ENCODE data around the gene ATG12. TPM values are rescaled to one million over a fixed set of nuclear protein-coding genes. Genes with fewer than 3 reads are reported as not detected.

The ATG12 gene
- polyA plus RNA-seq, 1 donor (not counting 4 experiments of a cell fraction or from before 2014, with no cell fraction given): 90.7 TPM

DNA sequence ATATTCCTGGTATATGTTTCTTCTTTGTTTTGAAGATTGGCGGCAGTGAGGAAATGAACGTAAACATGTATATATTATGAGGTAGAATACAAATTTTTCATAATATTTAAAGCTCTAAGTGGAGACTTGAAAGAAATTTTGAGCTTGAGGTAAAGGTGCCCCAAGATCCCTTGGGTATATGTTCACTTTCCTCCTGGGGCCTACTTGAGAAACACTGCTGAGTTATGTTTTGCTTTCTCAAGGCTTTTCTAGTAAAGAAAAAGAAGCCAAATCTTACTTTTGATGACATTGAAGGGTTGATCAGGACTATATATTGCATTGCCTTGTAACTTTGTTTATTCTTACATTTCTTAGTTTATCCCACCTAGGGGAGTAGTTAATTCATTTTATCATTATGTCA lies 31.1 kb upstream of the ATG12 start:
- H3K27ac ChIP-seq (ENCODE audit: control insufficient read depth, insufficient read depth, low read length): no peak overlapping the region
- H3K36me3 ChIP-seq (ENCODE audit: control insufficient read depth in 2 of 2, extremely low read depth in 1 of 2, insufficient read depth in 2 of 2, low read length in 2 of 2): peaks cover 4 to 10% of the 10 kb centered on the region in 2 experiments
- H3K79me2 ChIP-seq (ENCODE audit: control insufficient read depth, insufficient read depth, low read length): peaks cover 21% of the 10 kb centered on the region
- H2AFZ ChIP-seq (ENCODE audit: control insufficient read depth, low read length): no peak overlapping the region
- dilution Hi-C loops (cut with MboI; ENCODE audit: extremely low pct_ligation_motif_present, low sequenced_read_pairs): no loop called here
- H3K4me2 ChIP-seq (ENCODE audit: control insufficient read depth, extremely low read depth, insufficient read depth, low read depth, low read length): no peak overlapping the region
- H3K9me1 ChIP-seq (ENCODE audit: control insufficient read depth, extremely low read depth, insufficient read depth, low read length): peaks cover 2% of the 10 kb centered on the region
- DNase-seq (ENCODE audit: low read depth, low spot score) (no peak), FAIRE-seq (no peak)
- H4K20me1 ChIP-seq (ENCODE audit: control insufficient read depth, extremely low read depth, insufficient read depth, low read length): no peaks in the 10 kb centered on the region
- no peaks in the 10 kb centered on the region for H3K27me3 ChIP-seq (ENCODE audit: control insufficient read depth, extremely low read depth, insufficient read depth, low read length)
- TF ChIP-seq, protein P1, sequence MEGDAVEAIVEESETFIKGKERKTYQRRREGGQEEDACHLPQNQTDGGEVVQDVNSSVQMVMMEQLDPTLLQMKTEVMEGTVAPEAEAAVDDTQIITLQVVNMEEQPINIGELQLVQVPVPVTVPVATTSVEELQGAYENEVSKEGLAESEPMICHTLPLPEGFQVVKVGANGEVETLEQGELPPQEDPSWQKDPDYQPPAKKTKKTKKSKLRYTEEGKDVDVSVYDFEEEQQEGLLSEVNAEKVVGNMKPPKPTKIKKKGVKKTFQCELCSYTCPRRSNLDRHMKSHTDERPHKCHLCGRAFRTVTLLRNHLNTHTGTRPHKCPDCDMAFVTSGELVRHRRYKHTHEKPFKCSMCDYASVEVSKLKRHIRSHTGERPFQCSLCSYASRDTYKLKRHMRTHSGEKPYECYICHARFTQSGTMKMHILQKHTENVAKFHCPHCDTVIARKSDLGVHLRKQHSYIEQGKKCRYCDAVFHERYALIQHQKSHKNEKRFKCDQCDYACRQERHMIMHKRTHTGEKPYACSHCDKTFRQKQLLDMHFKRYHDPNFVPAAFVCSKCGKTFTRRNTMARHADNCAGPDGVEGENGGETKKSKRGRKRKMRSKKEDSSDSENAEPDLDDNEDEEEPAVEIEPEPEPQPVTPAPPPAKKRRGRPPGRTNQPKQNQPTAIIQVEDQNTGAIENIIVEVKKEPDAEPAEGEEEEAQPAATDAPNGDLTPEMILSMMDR (optimal IDR thresholded peaks at IDR 0.05 in 1 of 3, IDR thresholded peaks at IDR 0.05 in 1 of 3, conservative IDR thresholded peaks at IDR 0.05 in 1 of 3; ENCODE audit: extremely low read depth in 1 of 3, insufficient read depth in 2 of 3, low read length in 3 of 3): no peak
- TF ChIP-seq EZH2 (IDR thresholded peaks at IDR 0.05; ENCODE audit: low read length): no peak
- no peak overlapping the region for H3K9ac ChIP-seq (ENCODE audit: control insufficient read depth, extremely low read depth, insufficient read depth, low read length)
- no peaks in the 10 kb centered on the region for H3K9me3 ChIP-seq (ENCODE audit: control insufficient read depth, low read depth, low read length)
- no peak overlapping the region for H3K4me3 ChIP-seq (ENCODE audit: control insufficient read depth in 2 of 3, extremely low read depth in 1 of 3, insufficient read depth in 2 of 3, low read depth in 1 of 3, low read length in 3 of 3)
- peaks cover 4% of the 10 kb centered on the region for H3K4me1 ChIP-seq (ENCODE audit: control insufficient read depth, extremely low read depth, insufficient read depth, low read length)

DNA sequence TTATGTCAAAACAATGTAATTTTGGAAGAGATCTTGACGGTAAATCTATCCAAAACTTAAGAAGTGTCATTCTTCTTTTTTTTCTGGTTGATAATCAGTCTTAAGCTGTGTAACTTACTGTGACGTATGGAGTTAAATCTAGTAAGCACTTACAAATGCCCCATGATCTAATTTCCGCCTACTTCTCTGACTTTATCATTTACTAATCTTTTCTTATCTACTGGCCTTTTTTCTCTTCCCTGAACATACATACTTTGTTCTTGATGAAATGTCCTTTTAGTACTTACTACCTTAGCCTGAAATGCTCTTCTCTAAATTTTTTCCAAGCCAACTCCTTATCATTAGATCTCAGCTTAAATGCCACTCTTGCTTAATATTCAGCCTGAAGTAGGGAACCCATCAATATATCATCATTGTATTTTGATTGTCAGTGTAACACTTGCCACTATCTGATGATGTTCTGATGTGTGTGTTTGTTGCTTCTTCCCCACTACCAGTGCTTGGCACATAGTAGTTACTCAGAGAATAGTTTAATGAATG lies 28.0 kb upstream of the ATG12 start:
- no peaks in the 10 kb centered on the region for H3K9me3 ChIP-seq (ENCODE audit: control insufficient read depth, low read depth, low read length)
- H3K27ac ChIP-seq (ENCODE audit: control insufficient read depth, insufficient read depth, low read length): no peak overlapping the region
- H3K4me1 ChIP-seq (ENCODE audit: control insufficient read depth, extremely low read depth, insufficient read depth, low read length): peaks cover 9% of the 10 kb centered on the region
- peaks cover 22% of the 10 kb centered on the region for H3K79me2 ChIP-seq (ENCODE audit: control insufficient read depth, insufficient read depth, low read length)
- TF ChIP-seq, protein P1 (optimal IDR thresholded peaks at IDR 0.05 in 1 of 3, IDR thresholded peaks at IDR 0.05 in 1 of 3, conservative IDR thresholded peaks at IDR 0.05 in 1 of 3; ENCODE audit: extremely low read depth in 1 of 3, insufficient read depth in 2 of 3, low read length in 3 of 3): no peak
- FAIRE-seq: no peak
- dilution Hi-C loops (cut with MboI; ENCODE audit: extremely low pct_ligation_motif_present, low sequenced_read_pairs): no loop called here
- H3K27me3 ChIP-seq (ENCODE audit: control insufficient read depth, extremely low read depth, insufficient read depth, low read length): no peaks in the 10 kb centered on the region
- no peaks in the 10 kb centered on the region for H3K9me1 ChIP-seq (ENCODE audit: control insufficient read depth, extremely low read depth, insufficient read depth, low read length)
- no peaks in the 10 kb centered on the region for H4K20me1 ChIP-seq (ENCODE audit: control insufficient read depth, extremely low read depth, insufficient read depth, low read length)
- H2AFZ ChIP-seq (ENCODE audit: control insufficient read depth, low read length): no peak overlapping the region
- no peak for DNase-seq (ENCODE audit: low read depth, low spot score)
- H3K4me2 ChIP-seq (ENCODE audit: control insufficient read depth, extremely low read depth, insufficient read depth, low read depth, low read length): no peak overlapping the region
- H3K36me3 ChIP-seq (ENCODE audit: control insufficient read depth in 2 of 2, extremely low read depth in 1 of 2, insufficient read depth in 2 of 2, low read length in 2 of 2): peaks cover 4 to 9% of the 10 kb centered on the region in 2 experiments
- H3K9ac ChIP-seq (ENCODE audit: control insufficient read depth, extremely low read depth, insufficient read depth, low read length): no peak overlapping the region
- no peak overlapping the region for H3K4me3 ChIP-seq (ENCODE audit: control insufficient read depth in 2 of 3, extremely low read depth in 1 of 3, insufficient read depth in 2 of 3, low read depth in 1 of 3, low read length in 3 of 3)

Measured in keratinocyte (primary cell).